ENCODE data around the gene LIMD2.

LIMD2 gene

GRCh38 chr17:63647065-63647725 is 52.7 kb downstream of the LIMD2 start:
- no peak for DNase-seq (ENCODE audit: low spot score)
- no peak for TF ChIP-seq CTCF (conservative IDR thresholded peaks at IDR 0.05; ENCODE audit: low read depth)
- POLR2A ChIA-PET (ENCODE audit: low non-redundant PET): no interaction called here
- no peak overlapping the region for H3K27ac ChIP-seq
- CTCF ChIA-PET: interaction anchor here (0.6 kb wide), 1 partner anchor 1012 kb away, joined by 4 read pairs; no protein-coding TSS in a partner anchor

GRCh38 chr17:63646488-63646806 is 53.5 kb downstream of the LIMD2 start:
- no peak for TF ChIP-seq CTCF (conservative IDR thresholded peaks at IDR 0.05; ENCODE audit: low read depth)
- CTCF ChIA-PET: no interaction called here
- no peak overlapping the region for H3K27ac ChIP-seq
- DNase-seq (ENCODE audit: low spot score): no peak
- POLR2A ChIA-PET (ENCODE audit: low non-redundant PET): no interaction called here

All from RWPE1 (cell line).